SK-N-SH treated with all-trans-retinoic acid at 6 μM for 48 hours (cell line): ENCODE data around the gene FHIT.

Source experiments
- ARNTL ChIP-seq: fragments of 450-650 bp; formaldehyde crosslinking; IDR thresholded peaks from 2 replicates; pipeline ENCODE4 v1.5.0; 2020; ENCODE audit warnings: low read depth, mild to moderate bottlenecking, moderate library complexity, borderline replicate concordance
- CSDC2 ChIP-seq: fragments of 250-450 bp; sonication (Bioruptor Pico); IDR thresholded peaks from 2 replicates; pipeline ENCODE4 v1.5.0; 2020; ENCODE audit warnings: mild to moderate bottlenecking, moderate library complexity
- OSR1 ChIP-seq: fragments of 250-450 bp; sonication (Bioruptor Pico); IDR thresholded peaks from 2 replicates; pipeline ENCODE4 v1.8.0; 2022; ENCODE audit warnings: moderate library complexity, mild to moderate bottlenecking, inconsistent platforms
- SNAI2 ChIP-seq: fragments of 250-450 bp; sonication (Bioruptor Pico); IDR thresholded peaks from 2 replicates; pipeline ENCODE4 v1.5.0; 2020; ENCODE audit warnings: mild to moderate bottlenecking, moderate library complexity
- ZC3H10 ChIP-seq: fragments of 250-450 bp; sonication (Bioruptor Pico); IDR thresholded peaks from 2 replicates; pipeline ENCODE4 v1.5.1; 2021; ENCODE audit warnings: mild to moderate bottlenecking, moderate library complexity
- ZFP3 ChIP-seq: fragments of 250-450 bp; sonication (Bioruptor Pico); IDR thresholded peaks from 2 replicates; pipeline ENCODE4 v1.5.0; 2020; ENCODE audit warnings: mild to moderate bottlenecking, moderate library complexity
- ZFP30 ChIP-seq: fragments of 450-650 bp; formaldehyde crosslinking; IDR thresholded peaks from 2 replicates; pipeline ENCODE4 v1.5.0; 2022; ENCODE audit warnings: mild to moderate bottlenecking, moderate library complexity
- ZNF70 ChIP-seq: fragments of 450-650 bp; formaldehyde crosslinking; IDR thresholded peaks from 2 replicates; pipeline ENCODE4 v1.5.0; 2020; ENCODE audit warnings: mild to moderate bottlenecking, moderate library complexity
- ZNF8 ChIP-seq: fragments of 450-650 bp; formaldehyde crosslinking; IDR thresholded peaks from 2 replicates; pipeline ENCODE4 v1.5.0; 2020; ENCODE audit warnings: mild to moderate bottlenecking, moderate library complexity
- TF ChIP-seq, protein P1 (sequence below): fragments of 250-450 bp; sonication (Bioruptor Pico); IDR thresholded peaks from 2 replicates; pipeline ENCODE4 v1.8.0; 2020; ENCODE audit warnings: mild to moderate bottlenecking, moderate library complexity, borderline replicate concordance
- TF ChIP-seq, protein P2 (sequence below): fragments of 250-450 bp; sonication (Bioruptor Pico); IDR thresholded peaks from 2 replicates; pipeline ENCODE4 v1.5.0; 2020; ENCODE audit warnings: mild to moderate bottlenecking, moderate library complexity
- TF ChIP-seq, protein P3 (sequence below): fragments of 250-450 bp; sonication (Bioruptor Pico); IDR thresholded peaks from 2 replicates; pipeline ENCODE4 v1.5.1; 2020; ENCODE audit warnings: low read depth, mild to moderate bottlenecking, moderate library complexity
- TF ChIP-seq, protein P4 (sequence below): fragments of 250-450 bp; sonication (Bioruptor Pico); IDR thresholded peaks from 2 replicates; pipeline ENCODE4 v1.8.0; 2021; ENCODE audit warnings: low read depth, mild to moderate bottlenecking, moderate library complexity, borderline replicate concordance

DNA sequence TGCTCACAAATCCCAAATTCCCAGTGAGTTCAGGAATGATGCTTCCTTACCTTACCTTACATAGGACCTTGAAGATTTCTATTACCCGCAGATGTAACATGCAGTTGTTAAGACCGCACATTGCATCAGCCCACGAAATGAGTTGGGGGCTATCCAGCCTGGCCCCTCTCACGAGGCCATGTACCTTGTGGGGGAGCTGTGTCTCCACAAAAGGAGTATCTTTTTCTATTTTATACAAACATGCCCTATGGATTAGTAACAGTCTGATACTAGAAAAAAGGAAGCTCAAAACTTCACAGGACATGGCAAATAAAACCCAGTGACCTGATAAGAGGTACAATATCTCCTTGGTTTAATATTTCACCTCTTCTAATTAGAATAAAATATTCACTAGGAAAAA lies 1114.7 kb downstream of the FHIT start:
- TF ChIP-seq, protein P1, sequence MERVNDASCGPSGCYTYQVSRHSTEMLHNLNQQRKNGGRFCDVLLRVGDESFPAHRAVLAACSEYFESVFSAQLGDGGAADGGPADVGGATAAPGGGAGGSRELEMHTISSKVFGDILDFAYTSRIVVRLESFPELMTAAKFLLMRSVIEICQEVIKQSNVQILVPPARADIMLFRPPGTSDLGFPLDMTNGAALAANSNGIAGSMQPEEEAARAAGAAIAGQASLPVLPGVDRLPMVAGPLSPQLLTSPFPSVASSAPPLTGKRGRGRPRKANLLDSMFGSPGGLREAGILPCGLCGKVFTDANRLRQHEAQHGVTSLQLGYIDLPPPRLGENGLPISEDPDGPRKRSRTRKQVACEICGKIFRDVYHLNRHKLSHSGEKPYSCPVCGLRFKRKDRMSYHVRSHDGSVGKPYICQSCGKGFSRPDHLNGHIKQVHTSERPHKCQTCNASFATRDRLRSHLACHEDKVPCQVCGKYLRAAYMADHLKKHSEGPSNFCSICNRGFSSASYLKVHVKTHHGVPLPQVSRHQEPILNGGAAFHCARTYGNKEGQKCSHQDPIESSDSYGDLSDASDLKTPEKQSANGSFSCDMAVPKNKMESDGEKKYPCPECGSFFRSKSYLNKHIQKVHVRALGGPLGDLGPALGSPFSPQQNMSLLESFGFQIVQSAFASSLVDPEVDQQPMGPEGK (CRISPR knock-in tag): no peak
- TF ChIP-seq ZNF70 (CRISPR knock-in tag) (no peak), OSR1 (no peak), SNAI2 (no peak), CSDC2 (CRISPR knock-in tag) (no peak), ZC3H10 (no peak), ARNTL (CRISPR knock-in tag) (no peak), ZFP30 (CRISPR knock-in tag) (no peak), ZNF8 (CRISPR knock-in tag) (no peak), ZFP3 (CRISPR knock-in tag) (no peak)
- TF ChIP-seq, protein P2, sequence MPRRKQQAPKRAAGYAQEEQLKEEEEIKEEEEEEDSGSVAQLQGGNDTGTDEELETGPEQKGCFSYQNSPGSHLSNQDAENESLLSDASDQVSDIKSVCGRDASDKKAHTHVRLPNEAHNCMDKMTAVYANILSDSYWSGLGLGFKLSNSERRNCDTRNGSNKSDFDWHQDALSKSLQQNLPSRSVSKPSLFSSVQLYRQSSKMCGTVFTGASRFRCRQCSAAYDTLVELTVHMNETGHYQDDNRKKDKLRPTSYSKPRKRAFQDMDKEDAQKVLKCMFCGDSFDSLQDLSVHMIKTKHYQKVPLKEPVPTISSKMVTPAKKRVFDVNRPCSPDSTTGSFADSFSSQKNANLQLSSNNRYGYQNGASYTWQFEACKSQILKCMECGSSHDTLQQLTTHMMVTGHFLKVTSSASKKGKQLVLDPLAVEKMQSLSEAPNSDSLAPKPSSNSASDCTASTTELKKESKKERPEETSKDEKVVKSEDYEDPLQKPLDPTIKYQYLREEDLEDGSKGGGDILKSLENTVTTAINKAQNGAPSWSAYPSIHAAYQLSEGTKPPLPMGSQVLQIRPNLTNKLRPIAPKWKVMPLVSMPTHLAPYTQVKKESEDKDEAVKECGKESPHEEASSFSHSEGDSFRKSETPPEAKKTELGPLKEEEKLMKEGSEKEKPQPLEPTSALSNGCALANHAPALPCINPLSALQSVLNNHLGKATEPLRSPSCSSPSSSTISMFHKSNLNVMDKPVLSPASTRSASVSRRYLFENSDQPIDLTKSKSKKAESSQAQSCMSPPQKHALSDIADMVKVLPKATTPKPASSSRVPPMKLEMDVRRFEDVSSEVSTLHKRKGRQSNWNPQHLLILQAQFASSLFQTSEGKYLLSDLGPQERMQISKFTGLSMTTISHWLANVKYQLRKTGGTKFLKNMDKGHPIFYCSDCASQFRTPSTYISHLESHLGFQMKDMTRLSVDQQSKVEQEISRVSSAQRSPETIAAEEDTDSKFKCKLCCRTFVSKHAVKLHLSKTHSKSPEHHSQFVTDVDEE (CRISPR knock-in tag): no peak
- TF ChIP-seq, protein P3, sequence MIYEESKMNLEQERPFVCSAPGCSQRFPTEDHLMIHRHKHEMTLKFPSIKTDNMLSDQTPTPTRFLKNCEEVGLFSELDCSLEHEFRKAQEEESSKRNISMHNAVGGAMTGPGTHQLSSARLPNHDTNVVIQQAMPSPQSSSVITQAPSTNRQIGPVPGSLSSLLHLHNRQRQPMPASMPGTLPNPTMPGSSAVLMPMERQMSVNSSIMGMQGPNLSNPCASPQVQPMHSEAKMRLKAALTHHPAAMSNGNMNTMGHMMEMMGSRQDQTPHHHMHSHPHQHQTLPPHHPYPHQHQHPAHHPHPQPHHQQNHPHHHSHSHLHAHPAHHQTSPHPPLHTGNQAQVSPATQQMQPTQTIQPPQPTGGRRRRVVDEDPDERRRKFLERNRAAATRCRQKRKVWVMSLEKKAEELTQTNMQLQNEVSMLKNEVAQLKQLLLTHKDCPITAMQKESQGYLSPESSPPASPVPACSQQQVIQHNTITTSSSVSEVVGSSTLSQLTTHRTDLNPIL (CRISPR knock-in tag): no peak
- TF ChIP-seq, protein P4, sequence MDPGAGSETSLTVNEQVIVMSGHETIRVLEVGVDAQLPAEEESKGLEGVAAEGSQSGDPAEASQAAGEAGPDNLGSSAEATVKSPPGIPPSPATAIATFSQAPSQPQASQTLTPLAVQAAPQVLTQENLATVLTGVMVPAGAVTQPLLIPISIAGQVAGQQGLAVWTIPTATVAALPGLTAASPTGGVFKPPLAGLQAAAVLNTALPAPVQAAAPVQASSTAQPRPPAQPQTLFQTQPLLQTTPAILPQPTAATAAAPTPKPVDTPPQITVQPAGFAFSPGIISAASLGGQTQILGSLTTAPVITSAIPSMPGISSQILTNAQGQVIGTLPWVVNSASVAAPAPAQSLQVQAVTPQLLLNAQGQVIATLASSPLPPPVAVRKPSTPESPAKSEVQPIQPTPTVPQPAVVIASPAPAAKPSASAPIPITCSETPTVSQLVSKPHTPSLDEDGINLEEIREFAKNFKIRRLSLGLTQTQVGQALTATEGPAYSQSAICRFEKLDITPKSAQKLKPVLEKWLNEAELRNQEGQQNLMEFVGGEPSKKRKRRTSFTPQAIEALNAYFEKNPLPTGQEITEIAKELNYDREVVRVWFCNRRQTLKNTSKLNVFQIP (CRISPR knock-in tag): no peak
